Stomach (tissue), 9 donors: ENCODE results near the gene NOS3. TPM values are rescaled to one million over a fixed set of nuclear protein-coding genes. Genes with fewer than 3 reads are reported as not detected.
A peak's percentile ranks its signal among the peaks of the same experiment; 100 is the strongest.

Experiments
- DNase-seq, 2 donors: peaks; one replicate each; pipeline versions ENCODE4 v3.0.0 to v3.0.0-alpha.2; 2013 to 2019
- H3K27ac ChIP-seq, 5 donors: fragments of 200-600 bp in 4 of 5; sonication (generic) in 4 of 5; one replicate each; pipeline ENCODE4 v1.5.1; 2013 to 2019; ENCODE audit warnings: mild to moderate bottlenecking in 1 of 5, moderate library complexity in 1 of 5
- H3K27me3 ChIP-seq, 3 donors: fragments of 200-600 bp; sonication (generic); one replicate each; pipeline ENCODE4 v1.5.1; 2017 to 2019; ENCODE audit warnings: mixed run types in 1 of 3
- H3K36me3 ChIP-seq, 4 donors: fragments of 200-600 bp; sonication (generic); 1 replicate in 3 of 4; 2 replicates in 1 of 4; pipeline ENCODE4 v1.5.1; 2016 to 2019
- H3K4me1 ChIP-seq, 4 donors: fragments of 200-600 bp; sonication (generic); one replicate each; pipeline ENCODE4 v1.5.1; 2016 to 2019
- H3K4me3 ChIP-seq, 4 donors: fragments of 200-600 bp; sonication (generic) in 3 of 4; one replicate each; pipeline ENCODE4 v1.5.1; 2016 to 2019; ENCODE audit warnings: mild to moderate bottlenecking in 1 of 4
- H3K9me3 ChIP-seq, 4 donors: fragments of 200-600 bp; sonication (generic); one replicate each; pipeline ENCODE4 v1.5.1; 2016 to 2019
- CTCF ChIP-seq, 7 experiments: fragments of 450-650 bp in 4 of 7; fragments of 200-600 bp in 3 of 7; sonication (generic) in 3 of 7; IDR thresholded peaks; one replicate each; pipeline ENCODE4 v1.5.1; 2016 to 2019; ENCODE audit warnings: antibody characterized with exemption in 7 of 7, control low read depth in 2 of 7, mild to moderate bottlenecking in 1 of 7
- EP300 ChIP-seq: sonication (generic); formaldehyde crosslinking; IDR thresholded peaks from one replicate; pipeline ENCODE4 v1.6.1; 2017; ENCODE audit warnings: antibody characterized with exemption
- POLR2A ChIP-seq, 4 donors: fragments of 450-650 bp; IDR thresholded peaks; one replicate each; pipeline ENCODE4 v1.6.1; 2016; ENCODE audit warnings: antibody characterized with exemption in 4 of 4, control low read depth in 2 of 4, mild to moderate bottlenecking in 1 of 4, moderate library complexity in 1 of 4
- POLR2AphosphoS5 ChIP-seq, 3 donors: sonication (generic); formaldehyde crosslinking; IDR thresholded peaks; one replicate each; pipeline ENCODE4 v1.6.1; 2016; ENCODE audit warnings: antibody characterized with exemption in 3 of 3
- WGBS, 5 donors: extraction: QIAGEN DNeasy Blood & Tissue Kit in 3 of 5; methylation state at CpG; one replicate each; pipeline versions ENCODE4 v1.1.5 to v1.1.7; 2013 to 2018; 5-methylcytosine and 5-hydroxymethylcytosine counted together
- intact Hi-C: fragments of 100-400 bp; cut with DNase I; formaldehyde crosslinking; loops from one replicate; pipeline ENCODE4 v1.15.1; 2023; ENCODE audit warnings: low total_unique reads
- polyA plus RNA-seq, 3 donors: library from polyadenylated mRNA; stranded (reverse); fragments of 200-250 nt; gene quantifications; one replicate each; pipeline ENCODE4 v1.2.3, GENCODE V29; 2013
- total RNA-seq, 5 donors: library from RNA; depleted of rRNA; stranded (reverse); fragments of >200 nt; gene quantifications; one replicate each; pipeline versions ENCODE4 v1.1.0 to v1.2.3, GENCODE V29; 2014 to 2016
- donor health status: healthy with polysubstance abuse.
- donor health status: Bipolar disorder and iron deficiency.
- donor health status: healthy.

Gene NOS3
- total and polyA plus RNA-seq, 8 donors = 2.5 to 45.1 (median 7.5) TPM

- H3K36me3 ChIP-seq = no peaks in the 10 kb centered on the region
- peak in 1 of 2 donors; percentile 81 for DNase-seq
Measured at GRCh38 chr7:150971242-150972022, 19.4 kb upstream of the NOS3 start.

GRCh38 chr7:150972023-150972468, 18.8 kb upstream of the NOS3 start:
- peak in 1 of 2 donors; percentile 94 for DNase-seq
- Histone ChIP-seq H3K27ac (peak overlapping the region; percentile 29 to 87 (median 56)), H3K36me3 (no peaks in the 10 kb centered on the region), H3K27me3 (peaks cover 0 to 82% (median 35%) of the 10 kb centered on the region in 3 donors), H3K4me3 (no peak overlapping the region), H3K4me1 (peaks cover 21 to 95% (median 71%) of the 10 kb centered on the region in 4 donors), H3K9me3 (no peaks in the 10 kb centered on the region)
- WGBS, 5 donors = 44 to 74% (median 57%) methylated on average over 4 to 12 of the region's 12 CpGs
- intact Hi-C loops = no loop called here
- peak; percentile 63 to 89 (median 80) for TF ChIP-seq POLR2AphosphoS5 (IDR thresholded peaks at IDR 0.05)
- no peak for TF ChIP-seq CTCF (IDR thresholded peaks at IDR 0.05)

More at GRCh38 chr7:150971242-150972022, 19.4 kb upstream of the NOS3 start:
- Histone ChIP-seq H3K9me3 (no peaks in the 10 kb centered on the region), H3K27me3 (peaks cover 0 to 76% (median 29%) of the 10 kb centered on the region in 3 donors), H3K4me3 (no peak overlapping the region), H3K27ac (peak overlapping the region; percentile 29 to 87 (median 56)), H3K4me1 (peaks cover 21 to 95% (median 67%) of the 10 kb centered on the region in 4 donors)
- no peak for TF ChIP-seq CTCF (IDR thresholded peaks at IDR 0.05)
- no peak for TF ChIP-seq EP300
- no peak for TF ChIP-seq POLR2AphosphoS5 (IDR thresholded peaks at IDR 0.05)
- TF ChIP-seq POLR2A (IDR thresholded peaks at IDR 0.05) = no peak
- intact Hi-C loops = no loop called here
- WGBS, 5 donors = 56 to 65% (median 58%) methylated on average over 15 to 16 of the region's 16 CpGs

- WGBS, 5 donors = 70 to 76% (median 71%) methylated on average over 8 of the region's 8 CpGs
- Histone ChIP-seq H3K27me3 (peaks cover 0 to 89% (median 42%) of the 10 kb centered on the region in 3 donors), H3K36me3 (no peaks in the 10 kb centered on the region), H3K4me1 (peaks cover 28 to 98% (median 76%) of the 10 kb centered on the region in 4 donors), H3K4me3 (no peak overlapping the region), H3K27ac (peak overlapping the region in 4 of 5 donors; percentile 53 to 87 (median 66)), H3K9me3 (no peaks in the 10 kb centered on the region)
- intact Hi-C loops = no loop called here
- TF ChIP-seq POLR2AphosphoS5 (IDR thresholded peaks at IDR 0.05) = peak in 1 of 3 donors; percentile 12
- no peak for TF ChIP-seq POLR2A (IDR thresholded peaks at IDR 0.05)
- DNase-seq = no peak
Measured at GRCh38 chr7:150972741-150973140, 18.1 kb upstream of the NOS3 start.

DNA sequence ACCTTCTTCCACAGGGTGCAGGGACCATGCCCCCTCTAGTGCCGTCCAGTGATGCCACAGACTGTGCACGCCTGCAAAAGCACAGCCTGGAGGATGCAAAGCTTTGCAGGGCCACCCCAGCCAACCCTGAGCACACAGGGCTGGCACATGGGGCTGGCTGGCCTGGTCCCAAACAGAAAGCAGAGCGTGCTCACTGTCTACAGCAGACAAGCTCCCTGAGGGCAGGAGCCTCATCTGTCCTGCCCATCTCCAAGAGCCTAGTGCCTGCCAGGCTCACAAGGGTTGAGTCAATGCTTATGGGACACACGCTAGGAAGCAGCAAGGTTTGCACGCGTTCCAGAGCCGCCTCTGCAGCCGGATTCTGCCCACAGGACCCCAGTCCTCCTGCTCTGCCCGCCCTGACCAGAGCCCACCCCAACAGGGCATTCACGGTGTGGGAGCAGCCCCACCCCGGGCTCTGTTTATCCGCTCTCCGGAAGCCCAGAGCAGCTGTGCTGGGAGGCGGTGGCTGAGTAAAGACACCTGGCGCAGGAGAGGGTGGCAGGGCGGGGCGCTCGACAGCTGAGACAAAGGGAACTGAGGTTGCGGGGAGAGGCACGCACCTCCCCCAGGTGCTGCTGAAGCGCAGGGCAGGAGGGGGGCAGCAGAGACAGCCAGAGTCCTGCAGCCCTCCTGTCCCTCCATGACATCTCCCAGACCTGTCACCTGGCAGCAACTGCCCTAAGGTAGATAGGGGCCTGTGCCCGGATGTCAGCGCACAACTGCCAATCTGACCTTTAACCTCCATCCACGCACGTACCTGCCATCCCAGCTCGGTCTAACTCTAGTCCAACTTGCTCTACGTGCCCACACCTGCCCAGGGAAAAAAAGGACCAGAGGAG, 17.0 kb upstream of the NOS3 start:
- 26 to 49% (median 34%) methylated on average over 21 to 27 of the region's 27 CpGs for WGBS, 5 donors
- H3K9me3 ChIP-seq = no peaks in the 10 kb centered on the region
- intact Hi-C loops = no loop called here
- H3K36me3 ChIP-seq = no peaks in the 10 kb centered on the region
- peak overlapping the region; percentile 47 to 63 (median 48) for H3K4me3 ChIP-seq
- peaks cover 0 to 95% (median 50%) of the 10 kb centered on the region in 3 donors for H3K27me3 ChIP-seq
- peak in 1 of 2 donors; percentile 84 for DNase-seq
- peaks cover 35 to 97% (median 79%) of the 10 kb centered on the region in 4 donors for H3K4me1 ChIP-seq
- no peak for TF ChIP-seq EP300
- TF ChIP-seq POLR2AphosphoS5 (IDR thresholded peaks at IDR 0.05) = no peak
- no peak for TF ChIP-seq POLR2A (IDR thresholded peaks at IDR 0.05)
- no peak for TF ChIP-seq CTCF (IDR thresholded peaks at IDR 0.05)
- H3K27ac ChIP-seq = peak overlapping the region; percentile 19 to 87 (median 68)
